GM18508 (cell line): ENCODE results near the gene CDK4.

Source experiments
- ATAC-seq: cut with Tn5 transposase; IDR thresholded peaks from one replicate; pipeline ENCODE4 v1.9.1; 2021; ENCODE audit warnings: moderate number of reproducible peaks; ENCODE audit not compliant: insufficient read depth, unreplicated experiment

CDK4 gene

DNA sequence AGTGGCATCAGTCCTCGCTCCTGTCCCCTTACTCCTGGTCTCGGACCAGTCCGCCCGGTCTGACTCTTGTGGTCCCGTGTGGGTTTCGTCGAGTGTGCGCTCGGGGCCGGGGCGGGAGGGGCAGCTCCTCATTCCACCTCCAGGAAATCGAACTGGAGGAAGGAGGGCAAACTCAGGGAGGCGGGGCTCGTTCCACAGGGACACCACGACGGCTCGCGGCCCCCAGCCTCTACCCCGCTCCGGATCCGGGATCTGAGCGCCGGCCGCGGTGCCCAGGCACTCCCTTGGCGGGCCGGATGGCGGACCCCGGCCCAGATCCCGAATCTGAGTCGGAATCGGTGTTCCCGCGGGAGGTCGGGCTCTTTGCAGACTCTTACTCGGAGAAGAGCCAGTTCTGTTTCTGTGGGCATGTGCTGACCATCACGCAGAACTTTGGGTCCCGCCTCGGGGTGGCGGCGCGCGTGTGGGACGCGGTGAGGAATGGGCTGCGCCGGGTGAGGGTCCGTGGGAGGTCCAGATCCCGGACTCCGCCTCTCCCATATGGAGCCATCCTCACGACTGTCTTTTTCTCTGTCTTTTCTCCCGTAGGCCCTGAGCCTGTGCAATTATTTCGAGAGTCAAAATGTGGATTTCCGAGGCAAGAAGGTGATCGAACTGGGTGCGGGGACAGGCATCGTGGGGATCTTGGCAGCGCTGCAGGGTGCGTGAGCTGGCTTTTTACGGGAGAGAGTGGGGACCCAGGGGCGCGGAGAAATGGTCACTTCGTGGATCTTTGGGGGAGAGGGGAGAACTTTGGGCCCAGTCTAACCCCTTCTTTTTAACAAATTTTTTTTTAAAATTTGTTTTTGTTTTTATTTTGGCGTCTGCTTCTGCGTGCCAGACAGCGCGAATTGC, 20.6 kb upstream of the CDK4 start, which contains the start of gene EEF1AKMT3:
EEF1AKMT3 (plus strand) TSS at position 186 of the 894 bp plus-strand sequence; CDS start at position 297, 111 bp downstream.
- no peak for ATAC-seq

DNA sequence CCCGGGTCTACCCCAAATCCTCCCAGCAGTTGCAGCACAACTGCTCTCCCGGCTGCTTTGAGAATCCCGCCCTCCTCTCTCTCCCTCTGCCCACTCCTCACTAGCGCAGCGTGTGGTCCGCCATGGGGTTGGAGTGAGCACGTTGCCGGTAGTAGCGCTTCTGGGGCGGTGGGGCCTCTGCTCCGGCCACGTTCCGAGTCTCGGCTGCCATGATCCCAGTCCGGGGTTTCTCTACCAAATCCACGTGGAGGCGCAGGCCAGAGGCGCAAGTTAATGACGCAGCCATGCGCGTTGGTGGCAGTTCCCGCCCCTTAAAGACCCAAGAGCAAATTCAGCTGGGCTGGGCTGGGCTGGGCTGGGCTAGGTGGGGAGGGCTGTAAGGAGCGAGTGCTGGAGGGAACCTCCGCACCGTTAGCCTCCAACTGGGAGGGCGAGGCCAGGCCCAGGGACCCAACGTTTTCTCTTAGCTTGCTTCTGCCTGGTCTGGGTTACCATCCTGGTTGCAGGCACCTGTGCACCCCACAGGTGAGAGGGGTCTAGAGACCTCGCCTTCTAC, 19.8 kb upstream of the CDK4 start, which contains the start of gene METTL1:
METTL1 (minus strand) TSS at position 233 of the 556 bp plus-strand sequence; CDS start at position 211, 22 bp downstream.
- peak; percentile 44 for ATAC-seq

DNA sequence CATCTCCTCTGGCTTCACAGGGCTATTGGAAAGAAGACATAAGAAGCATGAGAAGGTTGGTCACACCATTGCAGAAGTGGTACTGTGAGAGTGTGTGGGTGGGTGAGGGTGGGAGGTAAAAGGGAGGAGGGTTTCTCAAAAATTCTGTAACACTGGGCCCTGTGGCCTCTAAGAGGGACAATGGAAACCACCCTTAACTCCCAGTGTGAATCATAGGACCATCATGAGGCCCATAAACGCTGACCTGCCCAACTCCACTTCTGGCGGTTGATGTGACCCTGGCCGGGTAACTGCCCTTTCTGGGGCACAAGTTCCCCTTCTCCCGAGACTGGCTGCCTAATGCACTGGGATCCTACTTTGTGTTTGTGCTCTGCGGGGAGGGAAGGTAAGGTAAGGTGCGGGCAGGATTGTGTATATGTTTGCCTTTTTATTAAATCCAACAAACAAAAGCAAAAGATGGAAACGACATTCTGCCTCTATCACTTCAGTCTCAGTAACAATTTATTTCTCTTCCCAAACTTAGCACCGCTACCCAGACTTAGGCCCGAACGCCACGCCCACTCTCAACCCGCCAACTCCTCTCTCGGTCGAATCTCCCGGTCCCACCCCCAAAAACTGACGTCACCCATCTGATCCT, 19.2 kb upstream of the CDK4 start:
- ATAC-seq: peak; percentile 51

DNA sequence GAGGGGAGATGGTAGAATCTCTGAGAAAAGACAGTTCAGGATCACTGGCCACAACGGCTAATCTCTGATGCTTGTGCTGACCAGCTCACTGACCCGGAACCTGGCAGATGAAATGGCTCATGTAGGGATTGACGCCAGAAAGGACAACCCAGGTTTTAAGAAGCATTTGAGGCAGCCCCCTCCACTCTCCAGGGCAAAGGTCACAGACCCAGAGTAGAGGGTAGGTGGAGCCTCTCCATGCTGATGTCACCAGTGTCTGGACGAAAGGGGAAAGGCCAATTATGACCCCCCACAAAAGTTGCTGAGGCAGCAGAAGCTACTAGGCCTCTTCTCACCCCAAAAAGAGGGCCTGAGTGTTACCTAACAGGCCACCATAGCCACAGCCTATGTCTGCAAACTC, 18.6 kb upstream of the CDK4 start:
- ATAC-seq: no peak

DNA sequence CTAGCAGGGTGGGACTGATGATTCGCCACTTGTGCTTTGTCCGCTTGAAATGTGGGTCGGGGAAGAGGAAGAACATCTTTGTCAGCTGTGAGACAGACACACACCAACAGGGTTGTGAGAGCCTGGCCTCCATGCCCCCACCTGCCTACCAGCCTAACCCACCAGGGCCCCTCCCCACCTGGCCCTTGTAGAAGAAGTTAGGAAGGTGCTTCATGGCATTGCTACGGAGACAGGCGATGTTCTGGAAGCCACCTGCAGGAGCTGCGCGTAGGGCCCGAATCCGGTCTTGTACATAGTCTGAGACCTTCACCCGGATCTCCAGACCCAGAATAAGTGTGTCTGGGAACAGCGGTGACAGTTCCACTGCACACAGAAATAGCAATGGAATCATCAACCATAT, 17.5 kb upstream of the CDK4 start:
- ATAC-seq: no peak

DNA sequence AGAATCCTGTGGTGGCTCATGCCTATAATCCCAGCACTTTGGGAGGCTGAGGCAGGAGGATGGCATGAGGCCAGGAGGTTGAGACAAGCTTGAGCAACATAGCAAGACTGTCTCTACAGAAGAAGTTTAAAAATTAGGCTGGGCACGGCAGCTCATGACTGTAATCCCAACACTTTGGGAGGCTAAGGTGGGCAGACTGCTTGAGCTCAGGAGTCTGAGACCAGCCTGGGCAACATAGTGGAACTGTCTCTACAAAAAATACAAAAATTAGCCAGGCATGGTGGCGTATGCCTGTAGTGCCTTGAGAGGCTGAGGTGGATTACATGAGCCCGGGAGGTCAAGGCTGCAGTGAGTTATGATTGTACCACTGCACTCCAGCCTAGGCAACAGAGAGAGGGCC, 15.8 kb upstream of the CDK4 start:
- ATAC-seq: no peak

DNA sequence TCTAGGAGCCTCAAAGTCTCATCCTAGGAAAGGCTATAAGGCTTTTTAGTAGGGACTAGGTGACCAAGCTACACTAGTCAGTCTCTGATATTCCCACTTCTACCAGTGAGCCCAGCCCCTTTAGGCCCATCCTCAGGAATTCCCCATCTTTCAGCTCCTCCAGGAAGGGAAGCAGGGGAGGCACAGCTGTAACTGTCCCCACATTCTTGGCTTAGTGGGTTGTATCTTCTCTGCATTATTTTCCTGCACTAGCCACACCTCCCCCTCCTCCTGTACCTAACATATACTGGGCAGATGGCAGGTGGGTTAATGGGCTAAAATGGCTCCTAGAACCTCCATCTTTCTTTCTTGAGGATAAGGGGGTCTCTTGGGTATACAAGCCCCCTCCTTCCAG, 15.2 kb upstream of the CDK4 start:
- no peak for ATAC-seq

DNA sequence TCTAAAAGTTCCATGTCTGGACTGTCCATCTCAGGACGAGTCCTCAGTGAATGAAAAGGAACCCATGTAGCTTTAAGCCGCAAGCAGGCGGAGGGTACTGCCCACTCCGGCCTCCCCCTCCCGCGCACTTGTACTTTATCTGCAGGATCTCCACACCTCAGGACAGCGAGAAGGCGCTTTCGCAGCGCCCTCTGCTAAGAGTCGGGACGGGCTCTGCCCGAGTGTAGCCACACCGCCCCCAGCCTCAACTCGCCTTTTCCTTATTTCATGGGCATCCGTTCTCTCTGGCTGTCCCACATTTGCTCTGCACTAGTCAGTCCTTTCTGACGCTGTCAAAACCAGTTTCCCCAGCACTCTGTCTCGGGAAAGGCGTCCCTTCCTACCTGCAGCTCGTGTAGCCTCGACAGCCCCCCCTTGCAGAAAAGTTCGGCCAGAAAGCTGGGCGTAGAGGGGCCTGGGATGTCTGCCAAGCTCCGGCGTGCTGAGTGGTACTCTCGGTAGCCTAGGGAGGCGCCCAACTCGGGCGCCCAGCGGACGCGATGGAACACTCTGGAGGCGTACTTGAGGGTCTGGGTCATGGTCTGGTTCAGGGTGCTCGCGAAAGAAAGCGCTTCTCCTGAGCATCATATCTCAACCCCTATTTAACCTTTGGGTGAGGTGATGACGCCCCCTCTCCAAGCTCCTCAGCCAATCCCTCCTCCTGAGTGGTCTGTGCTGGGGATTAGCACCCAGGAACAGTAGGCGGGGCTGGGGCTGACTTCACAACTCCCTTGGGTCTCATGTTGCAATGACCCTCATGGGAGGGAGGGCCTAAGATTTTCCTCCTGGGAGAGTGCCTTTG, 14.6 kb upstream of the CDK4 start, which contains the start of gene CYP27B1:
CYP27B1 (minus strand) TSS at position 615 of the 841 bp plus-strand sequence; CDS start at position 578, 37 bp downstream.
- ATAC-seq: no peak

DNA sequence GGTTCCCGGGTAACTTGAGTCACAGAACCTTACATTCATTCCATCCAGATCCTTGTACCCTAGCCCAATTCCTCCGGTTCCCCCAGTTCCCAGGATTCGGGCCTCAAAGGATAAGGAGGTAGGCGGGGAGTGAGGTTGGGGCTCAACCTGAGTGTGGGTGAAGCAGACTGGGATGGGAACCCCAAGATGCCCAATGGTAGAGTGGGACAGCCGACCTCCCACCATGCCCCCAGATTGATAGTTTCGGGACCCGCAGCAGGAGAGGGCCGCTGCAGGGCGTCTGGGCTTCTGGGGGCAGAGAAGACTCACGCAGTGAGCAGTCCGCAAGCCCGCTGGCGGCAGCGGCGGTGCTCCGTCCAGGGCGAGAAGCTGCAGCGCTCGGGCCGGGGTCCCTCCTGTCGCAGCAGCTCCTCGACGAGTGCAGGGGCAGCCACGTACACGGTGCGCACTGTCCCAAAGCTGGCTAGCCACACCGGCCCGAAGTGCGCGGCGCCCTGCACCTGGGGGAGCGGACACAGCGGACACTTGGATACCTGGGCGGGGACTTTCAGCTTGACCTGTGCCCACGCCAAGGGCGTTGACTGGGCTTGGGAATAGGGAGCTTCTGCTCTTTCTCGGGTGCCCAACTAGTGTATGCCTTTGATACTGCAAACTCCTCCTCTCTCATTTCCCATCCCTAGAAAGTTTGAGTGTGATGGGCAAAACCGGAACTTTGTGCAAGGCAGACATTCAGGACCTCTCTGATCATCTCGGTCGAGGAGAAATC, 13.8 kb upstream of the CDK4 start:
- ATAC-seq: no peak

DNA sequence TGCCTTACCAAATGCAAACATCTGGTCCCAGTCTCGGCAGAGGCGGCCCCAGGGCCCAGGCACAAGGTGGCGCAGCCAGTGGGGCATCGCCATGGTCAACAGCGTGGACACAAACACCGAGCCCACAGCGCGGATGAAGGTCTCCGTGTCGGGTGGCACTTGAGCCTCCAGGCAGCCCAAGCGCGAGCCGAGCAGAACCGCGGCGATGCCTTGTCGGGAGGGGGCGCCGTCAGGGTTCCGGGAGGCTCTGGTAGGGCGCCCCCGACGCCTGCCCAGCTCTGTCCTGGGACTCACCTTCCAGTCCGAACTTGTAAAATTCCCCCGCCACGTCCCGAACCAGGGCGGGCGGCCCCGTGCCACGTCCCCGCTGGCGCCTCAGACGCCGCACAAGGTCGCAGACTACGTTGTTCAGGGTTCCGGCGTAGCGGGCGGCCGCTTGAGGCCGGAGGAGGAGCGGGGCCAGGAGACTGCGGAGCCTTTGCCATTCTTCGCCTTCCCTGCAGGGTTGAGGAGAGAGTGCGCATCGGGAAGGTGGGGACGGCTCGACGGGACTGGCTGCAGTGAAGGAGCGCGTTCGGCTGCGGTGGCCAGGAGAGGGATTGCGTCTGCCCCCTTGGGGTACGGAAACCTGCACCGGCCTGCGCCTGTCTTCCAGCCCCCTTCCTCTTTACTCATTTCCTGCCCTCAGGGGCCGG, 13.0 kb upstream of the CDK4 start:
- ATAC-seq: no peak

DNA sequence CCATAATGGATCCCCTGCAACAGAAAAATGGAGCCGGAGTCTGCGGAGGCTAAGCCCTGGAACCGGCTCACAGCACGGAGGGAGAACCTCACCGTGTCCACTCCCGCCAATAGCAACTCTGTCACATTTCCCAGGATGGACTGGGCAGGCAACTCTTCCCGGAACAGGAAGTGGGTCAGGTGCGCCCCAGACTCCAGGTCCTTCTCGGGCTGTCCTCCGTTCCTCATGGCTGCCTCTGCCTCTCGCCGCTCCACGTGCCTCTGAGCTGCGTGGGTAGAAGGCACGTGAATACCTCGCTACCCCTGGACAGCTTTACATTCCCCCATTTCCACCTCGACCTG, 12.5 kb upstream of the CDK4 start:
- no peak for ATAC-seq

DNA sequence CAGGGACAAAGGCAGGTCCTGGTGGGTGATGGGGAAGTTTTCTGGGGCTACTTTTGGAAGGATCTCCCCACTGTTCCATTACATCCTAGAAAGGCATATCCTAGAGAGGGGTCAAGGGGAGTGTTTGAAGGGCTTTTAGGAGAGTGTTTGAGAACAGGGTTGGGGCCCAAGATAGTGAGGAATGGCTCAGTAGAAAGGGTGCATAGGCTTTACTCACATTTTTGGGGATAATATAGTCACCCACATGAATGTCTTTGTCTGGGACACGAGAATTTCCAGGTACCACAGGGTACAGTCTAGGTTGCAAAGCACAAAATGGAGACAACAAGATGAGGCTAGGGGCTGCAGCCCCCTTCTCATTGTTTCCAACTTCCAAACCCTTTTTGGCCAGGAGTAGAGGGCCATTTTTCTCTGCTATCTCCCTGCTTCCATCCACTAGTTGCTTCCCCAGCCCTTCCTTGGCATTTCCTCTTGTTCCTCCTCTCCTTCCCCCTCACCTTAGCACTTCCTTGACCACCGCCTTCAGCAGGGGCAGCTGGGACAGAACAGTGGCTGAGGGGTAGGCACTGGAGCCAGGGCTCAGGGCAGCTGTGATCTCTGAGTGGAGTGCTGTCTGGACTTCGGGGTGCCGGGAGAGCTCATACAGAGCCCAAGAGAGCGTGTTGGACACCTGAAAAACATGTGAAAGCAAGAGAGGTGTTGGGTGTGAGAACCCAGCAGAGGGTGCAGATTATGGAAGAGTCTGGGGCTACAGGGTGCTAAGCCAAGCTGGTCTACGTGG, 12.0 kb upstream of the CDK4 start:
- ATAC-seq: no peak

DNA sequence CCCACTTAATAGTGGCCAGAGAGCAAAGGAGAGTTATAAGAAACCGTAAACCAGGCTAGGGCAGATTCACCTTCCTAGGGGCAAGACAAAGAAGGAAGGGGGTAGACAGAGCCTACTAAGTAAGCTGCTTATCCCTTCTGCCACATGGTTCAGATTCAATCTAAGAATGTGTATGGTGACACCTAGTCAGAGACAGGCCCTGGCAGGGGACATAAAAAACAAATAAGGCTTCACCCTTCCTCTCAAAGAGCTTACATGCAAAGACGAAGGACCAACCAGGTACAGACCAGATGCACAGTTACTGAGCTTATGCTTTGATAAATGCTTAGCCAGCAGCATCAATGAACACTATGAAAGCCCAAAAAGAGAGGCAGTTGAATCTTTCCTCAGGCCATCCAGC, 10.4 kb upstream of the CDK4 start:
- ATAC-seq: no peak

DNA sequence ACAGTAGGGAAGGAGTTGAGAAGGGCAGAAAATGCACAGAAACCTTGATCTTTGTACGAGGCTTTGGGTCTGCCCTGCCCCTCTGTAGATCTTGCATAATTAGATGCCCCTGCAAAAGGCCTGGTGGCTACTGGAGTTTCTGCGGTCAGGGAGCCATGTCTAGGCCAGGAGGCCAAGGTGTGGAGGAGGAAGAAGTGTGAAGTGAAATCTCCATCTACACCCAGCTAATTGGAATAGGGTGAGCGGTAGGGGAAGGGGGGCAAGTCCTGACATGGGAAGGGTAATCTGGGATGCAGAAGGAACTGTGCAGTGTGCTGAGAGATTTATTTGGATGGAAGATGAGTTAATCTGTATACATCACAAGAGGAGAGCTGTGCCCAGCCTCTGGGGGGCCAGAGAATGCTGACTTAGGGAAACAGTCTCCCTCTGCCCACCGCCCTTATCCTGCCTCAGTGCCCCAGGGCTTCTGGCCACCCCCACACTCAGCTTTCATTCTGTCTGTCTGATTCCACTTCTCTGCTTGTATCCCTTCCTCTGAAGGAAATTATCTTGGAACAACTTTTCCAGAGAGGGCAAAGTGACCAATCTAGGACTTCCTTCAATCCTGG, 9.4 kb upstream of the CDK4 start:
- ATAC-seq: no peak

DNA sequence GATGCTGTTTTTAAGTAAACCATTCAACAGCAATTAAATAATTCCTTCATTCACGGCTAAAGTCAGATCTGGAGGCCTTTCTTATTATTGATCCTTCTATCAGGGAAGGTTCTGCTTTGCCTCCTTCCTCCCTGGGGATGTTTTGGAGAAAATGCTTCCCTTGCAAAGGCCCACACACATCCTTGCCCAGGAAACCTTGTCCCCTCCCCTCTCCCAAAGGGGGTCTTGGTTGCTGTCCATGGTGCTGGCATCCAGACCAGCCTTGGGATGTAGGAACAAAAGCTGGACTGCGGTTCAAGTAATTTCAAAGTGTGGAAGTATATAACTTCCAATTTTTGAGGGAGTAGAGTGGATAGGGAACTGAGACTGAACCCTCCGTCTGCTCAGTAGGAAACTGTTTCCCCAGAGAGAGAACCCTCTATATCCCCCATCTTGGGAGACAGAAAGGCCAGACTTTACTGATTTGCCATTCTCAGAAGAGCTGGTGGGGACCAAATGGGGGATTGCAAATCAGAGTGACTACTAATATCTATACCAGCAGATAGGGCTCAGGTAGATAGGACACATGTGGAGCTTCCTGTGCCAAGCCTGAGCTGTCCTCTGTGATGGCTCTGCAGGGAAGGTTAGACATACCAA, 8.4 kb upstream of the CDK4 start:
- no peak for ATAC-seq

DNA sequence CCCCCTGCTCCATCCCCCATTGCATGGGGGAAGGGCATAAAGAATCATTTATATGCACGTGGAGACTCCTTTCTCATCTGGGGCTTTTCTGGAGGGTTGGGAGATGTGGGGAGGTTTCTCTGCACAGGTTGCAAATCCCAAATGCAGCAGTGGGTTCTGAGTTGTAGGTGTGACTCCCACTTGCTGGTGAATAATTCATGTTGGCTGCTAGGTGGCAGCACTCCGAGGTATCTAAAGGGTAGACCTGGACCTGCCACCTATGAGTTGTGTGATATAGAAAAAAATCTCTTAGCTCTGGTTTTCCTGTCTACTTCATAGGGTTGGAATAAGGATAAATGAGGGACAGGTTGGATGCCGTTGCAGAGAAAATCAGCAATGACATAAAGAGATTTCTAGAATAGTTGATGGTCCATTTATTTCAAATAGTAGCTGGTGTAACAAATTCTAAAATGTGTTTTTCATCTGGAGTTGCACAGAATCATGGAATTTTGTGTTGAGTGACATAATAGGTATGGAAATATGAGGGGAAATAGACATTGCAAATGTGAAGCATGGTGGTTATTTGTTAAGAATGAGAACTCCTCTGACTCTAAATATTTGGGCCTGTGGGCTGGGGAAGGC, 7.4 kb upstream of the CDK4 start:
- no peak for ATAC-seq
